ENCODE results near the gene GPHN. TPM values are rescaled to one million over a fixed set of nuclear protein-coding genes. Genes with fewer than 3 reads are reported as not detected.

GPHN gene
- total RNA-seq (10 to 100 TPM; 22.3 to 39.7 (median 32.1) TPM), polyA plus RNA-seq (10 to 100 TPM in 2 of 3 donors, 1 to 10 TPM in 1; 8.1 to 13.7 (median 11.3) TPM)
- long read RNA-seq, donor 1, full-length matches to known transcripts, result 12 of 21 reads
- long read RNA-seq, donor 1, partial matches to known transcripts, result 4 of 21 reads
- long read RNA-seq, donor 1, other reads (novel, unspliced or antisense), result 5 of 21 reads
- long read RNA-seq, donor 2, full-length matches to known transcripts, result 25 of 39 reads
- long read RNA-seq, donor 2, partial matches to known transcripts, result 6 of 39 reads
- long read RNA-seq, donor 2, other reads (novel, unspliced or antisense), result 8 of 39 reads

DNA sequence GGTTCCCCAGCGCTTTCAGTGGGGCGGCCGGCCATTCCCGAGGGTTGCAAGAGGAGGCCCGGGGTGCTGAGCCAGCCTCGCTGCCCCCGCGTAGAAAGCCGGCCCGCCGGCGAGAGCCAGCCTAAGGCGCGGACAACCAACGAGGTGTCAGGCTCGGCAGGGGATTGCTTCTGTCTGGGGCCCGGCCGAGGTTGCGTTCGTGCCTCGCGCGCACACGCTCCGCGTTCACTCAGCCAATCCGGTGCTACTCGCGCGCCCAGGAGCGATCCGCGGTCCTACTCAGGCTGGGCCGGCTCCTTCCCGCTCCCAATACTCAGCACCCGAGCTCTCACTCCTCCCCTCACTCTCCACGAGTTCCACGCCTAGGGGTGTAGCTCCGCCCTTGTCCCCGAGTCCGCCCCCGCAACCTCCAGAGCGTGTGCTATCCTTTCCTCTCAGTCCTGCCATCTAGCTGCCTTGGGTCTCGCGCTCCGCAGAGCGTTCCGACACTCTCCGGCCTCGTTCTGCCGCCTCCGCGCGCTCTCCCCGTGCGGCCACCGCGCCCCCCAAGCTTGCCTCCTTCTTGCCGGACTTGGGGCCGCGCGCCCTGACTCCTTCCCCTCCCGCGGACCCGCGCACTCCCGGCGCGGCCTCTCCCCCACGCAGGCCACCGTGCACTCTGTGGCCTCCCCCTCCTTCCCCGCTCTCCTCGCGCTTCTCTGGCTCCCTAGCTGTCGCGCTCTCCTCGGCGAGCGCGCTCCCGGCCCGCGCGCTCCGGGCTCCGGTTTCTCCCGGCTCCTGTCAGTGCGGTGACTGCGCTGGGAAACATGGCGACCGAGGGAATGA is at the start of gene GPHN:
GPHN (plus strand) TSS at position 426 of the 825 bp plus-strand sequence.
- Histone ChIP-seq H3K27me3 (ENCODE audit: insufficient read depth in 3 of 3, low read length in 2 of 3) (no peaks in the 10 kb centered on the region), H3K27ac (peak within 1 kb of the TSS; percentile 95), H3K4me1 (peaks cover 37% of the 10 kb centered on the region), H3K36me3 (ENCODE audit: insufficient read depth in 1 of 2, low read depth in 1 of 2) (no peaks in the 10 kb centered on the region), H3K9me3 (no peaks in the 10 kb centered on the region), H3K4me3 (peak within 1 kb of the TSS; percentile 91)
- TF ChIP-seq, protein P1, sequence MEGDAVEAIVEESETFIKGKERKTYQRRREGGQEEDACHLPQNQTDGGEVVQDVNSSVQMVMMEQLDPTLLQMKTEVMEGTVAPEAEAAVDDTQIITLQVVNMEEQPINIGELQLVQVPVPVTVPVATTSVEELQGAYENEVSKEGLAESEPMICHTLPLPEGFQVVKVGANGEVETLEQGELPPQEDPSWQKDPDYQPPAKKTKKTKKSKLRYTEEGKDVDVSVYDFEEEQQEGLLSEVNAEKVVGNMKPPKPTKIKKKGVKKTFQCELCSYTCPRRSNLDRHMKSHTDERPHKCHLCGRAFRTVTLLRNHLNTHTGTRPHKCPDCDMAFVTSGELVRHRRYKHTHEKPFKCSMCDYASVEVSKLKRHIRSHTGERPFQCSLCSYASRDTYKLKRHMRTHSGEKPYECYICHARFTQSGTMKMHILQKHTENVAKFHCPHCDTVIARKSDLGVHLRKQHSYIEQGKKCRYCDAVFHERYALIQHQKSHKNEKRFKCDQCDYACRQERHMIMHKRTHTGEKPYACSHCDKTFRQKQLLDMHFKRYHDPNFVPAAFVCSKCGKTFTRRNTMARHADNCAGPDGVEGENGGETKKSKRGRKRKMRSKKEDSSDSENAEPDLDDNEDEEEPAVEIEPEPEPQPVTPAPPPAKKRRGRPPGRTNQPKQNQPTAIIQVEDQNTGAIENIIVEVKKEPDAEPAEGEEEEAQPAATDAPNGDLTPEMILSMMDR (IDR thresholded peaks at IDR 0.05), result peak; percentile 38
- WGBS, 3 donors, result 0 to 1% (median 0%) methylated on average over 78 to 91 of the region's 91 CpGs
- peak; percentile 97 to 98 for DNase-seq
- peak; percentile 93 to 97 (median 95) for ATAC-seq
- intact Hi-C loops (cut with DNase I), result loop anchor here in 1 of 2 donors (10.0 kb wide), 1 partner anchor 137 kb away; no protein-coding TSS in a partner anchor

DNA sequence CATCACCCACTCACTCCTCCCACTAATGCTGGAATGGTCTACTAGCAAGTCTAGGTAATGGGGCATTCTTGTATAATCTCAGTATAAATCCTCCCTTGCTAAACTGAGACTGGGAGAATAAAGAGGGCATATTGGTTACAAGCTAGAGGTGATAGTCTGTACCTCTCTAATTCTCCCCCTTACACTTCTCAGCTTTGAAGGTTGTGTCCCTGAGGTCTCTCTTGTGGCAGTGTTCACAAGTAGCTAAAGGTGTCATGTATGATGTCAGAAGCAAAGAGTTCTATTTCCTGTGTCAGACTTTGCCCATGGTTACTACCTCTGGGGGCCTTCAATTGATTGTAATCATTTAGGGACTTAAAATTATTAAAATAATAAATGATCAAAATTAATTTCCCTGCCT is 48.3 kb upstream of the GPHN start:
- DNase-seq, result no peak
- TF ChIP-seq, protein P1 (IDR thresholded peaks at IDR 0.05), result no peak
- Histone ChIP-seq H3K27ac (no peak overlapping the region), H3K36me3 (ENCODE audit: insufficient read depth in 1 of 2, low read depth in 1 of 2) (no peaks in the 10 kb centered on the region), H3K9me3 (no peaks in the 10 kb centered on the region), H3K27me3 (ENCODE audit: insufficient read depth in 3 of 3, low read length in 2 of 3) (peaks cover 0 to 2% (median 0%) of the 10 kb centered on the region in 3 donors), H3K4me1 (no peaks in the 10 kb centered on the region), H3K4me3 (no peak overlapping the region)
- intact Hi-C loops (cut with DNase I), result no loop called here
- ATAC-seq, result no peak

DNA sequence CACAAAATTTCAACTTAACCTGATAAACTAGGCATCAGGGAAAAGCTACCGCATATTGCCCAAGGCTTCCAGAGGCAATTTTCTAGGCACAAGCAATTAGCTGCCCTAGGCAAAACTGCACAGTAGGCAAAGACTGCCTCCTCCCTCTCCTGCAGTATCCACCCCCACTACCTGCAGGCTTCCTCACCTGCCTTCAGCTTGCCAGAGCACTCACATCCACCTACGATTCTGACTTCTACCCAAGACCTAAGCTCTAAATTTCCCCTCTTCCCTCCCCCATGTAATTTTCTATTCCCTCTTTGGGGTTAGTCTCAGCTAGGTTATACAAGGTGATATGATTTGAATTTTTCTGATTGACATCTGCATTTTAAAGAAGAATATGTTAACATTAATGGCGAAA is 43.7 kb upstream of the GPHN start:
- no peak for ATAC-seq
- 95 to 97% (median 96%) methylated on average over 3 of the region's 3 CpGs for WGBS, 3 donors
- H3K36me3 ChIP-seq (ENCODE audit: insufficient read depth in 1 of 2, low read depth in 1 of 2), result no peaks in the 10 kb centered on the region

GRCh38 chr14:66468778-66469367 is 39.1 kb upstream of the GPHN start:
- H3K27ac ChIP-seq, result no peak overlapping the region

More for the DNA sequence above, 43.7 kb upstream of the GPHN start:
- TF ChIP-seq, protein P1 (IDR thresholded peaks at IDR 0.05), result no peak
- no peak overlapping the region for H3K27ac ChIP-seq
- peaks cover 0 to 2% (median 0%) of the 10 kb centered on the region in 3 donors for H3K27me3 ChIP-seq (ENCODE audit: insufficient read depth in 3 of 3, low read length in 2 of 3)
- H3K4me3 ChIP-seq, result no peak overlapping the region
- intact Hi-C loops (cut with DNase I), result no loop called here
- no peak for DNase-seq
- no peaks in the 10 kb centered on the region for H3K9me3 ChIP-seq
- H3K4me1 ChIP-seq, result no peaks in the 10 kb centered on the region

More at GRCh38 chr14:66468778-66469367, 39.1 kb upstream of the GPHN start:
- no peaks in the 10 kb centered on the region for H3K36me3 ChIP-seq (ENCODE audit: insufficient read depth in 1 of 2, low read depth in 1 of 2)
- H3K9me3 ChIP-seq, result peaks cover 6% of the 10 kb centered on the region
- H3K27me3 ChIP-seq (ENCODE audit: insufficient read depth in 3 of 3, low read length in 2 of 3), result no peaks in the 10 kb centered on the region
- H3K4me1 ChIP-seq, result no peaks in the 10 kb centered on the region
- no peak overlapping the region for H3K4me3 ChIP-seq
- DNase-seq (no peak), ATAC-seq (no peak)
- 87 to 88% (median 88%) methylated on average over 2 of the region's 2 CpGs for WGBS, 3 donors
- TF ChIP-seq, protein P1 (IDR thresholded peaks at IDR 0.05), result no peak
- intact Hi-C loops (cut with DNase I), result no loop called here
